Heart right ventricle (tissue), 16 donors: ENCODE measurements around the gene MTHFD2L. TPM values are rescaled to one million over a fixed set of nuclear protein-coding genes. Genes with fewer than 3 reads are reported as not detected.
A peak's percentile ranks its signal among the peaks of the same experiment; 100 is the strongest.

Experiments
- ATAC-seq, 8 donors: fragments of 200-7000 bp; cut with Tn5 transposase; one replicate each; pipeline ENCODE4 v1.9.1; 2020; ENCODE audit warnings: mild to moderate bottlenecking in 8 of 8, moderate library complexity in 8 of 8, moderate number of reproducible peaks in 1 of 8
- DNase-seq, 2 donors: peaks; one replicate each; pipeline ENCODE4 v3.0.0-alpha.2; 2020
- H3K27ac ChIP-seq, 10 donors: fragments of 200-600 bp; sonication (generic) in 2 of 10; one replicate each; pipeline versions ENCODE4 v1.5.0 to v1.8.0; 2020 to 2022; ENCODE audit warnings: mild to moderate bottlenecking in 3 of 10
- H3K27me3 ChIP-seq, 7 donors: fragments of 200-600 bp; one replicate each; pipeline ENCODE4 v1.8.0; 2021 to 2022; ENCODE audit warnings: mild to moderate bottlenecking in 2 of 7
- H3K36me3 ChIP-seq, 9 donors: fragments of 200-600 bp; sonication (generic) in 1 of 9; one replicate each; pipeline versions ENCODE4 v1.5.0 to v1.8.0; 2020 to 2022; ENCODE audit warnings: mild to moderate bottlenecking in 2 of 9
- H3K4me1 ChIP-seq, 9 donors: fragments of 200-600 bp; sonication (generic) in 1 of 9; one replicate each; pipeline versions ENCODE4 v1.5.0 to v1.8.0; 2020 to 2022; ENCODE audit warnings: mild to moderate bottlenecking in 4 of 9
- H3K4me3 ChIP-seq, 10 donors: fragments of 200-600 bp; sonication (generic) in 2 of 10; one replicate each; pipeline versions ENCODE4 v1.5.0 to v1.8.0; 2020 to 2022; ENCODE audit warnings: mild to moderate bottlenecking in 7 of 10, moderate library complexity in 2 of 10
- H3K9me3 ChIP-seq, 11 donors: fragments of 200-600 bp in 10 of 11; sonication (generic) in 2 of 11; one replicate each; pipeline versions ENCODE4 v1.5.0 to v1.8.0; 2013 to 2022; ENCODE audit warnings: mild to moderate bottlenecking in 2 of 11, control low read depth in 1 of 11, moderate library complexity in 1 of 11
- CTCF ChIP-seq, 9 donors: fragments of 200-600 bp; sonication (generic) in 2 of 9; IDR thresholded peaks; one replicate each; pipeline versions ENCODE4 v1.5.0 to v1.8.0; 2021 to 2022; ENCODE audit warnings: antibody characterized with exemption in 9 of 9, mild to moderate bottlenecking in 5 of 9, moderate library complexity in 1 of 9
- WGBS, 2 donors: extraction: QIAGEN DNeasy Blood & Tissue Kit; methylation state at CpG; one replicate each; pipeline ENCODE4 v1.1.7; 2013; ENCODE audit warnings: inconsistent platforms in 1 of 2; 5-methylcytosine and 5-hydroxymethylcytosine counted together
- intact Hi-C, 10 donors: fragments of 100-400 bp; cut with DNase I; formaldehyde crosslinking; loops; one replicate each; pipeline versions ENCODE4 v1.11.1 to v1.14.2; 2022
- long read RNA-seq, 3 donors: library from polyadenylated mRNA; unstranded; transcript quantifications; one replicate each; pipeline ENCODE4 v2.0.0, GENCODE V29; 2020 to 2021
- polyA plus RNA-seq, 2 donors: library from polyadenylated mRNA; stranded (reverse); fragments of 200-250 nt; gene quantifications; one replicate each; pipeline ENCODE4 v1.2.3, GENCODE V29; 2013
- total RNA-seq, 10 donors: library from RNA; stranded (reverse); fragmentation: NEBNext Ultra II Directional in 3 of 10; extraction: Animal tissue kit (Norgen Biotek cat#: 25700) in 3 of 10; gene quantifications; one replicate each; pipeline versions ENCODE4 v1.2.1 to v1.2.4, GENCODE V29; 2021 to 2023
- donor health status: Arrhythmogenic right ventricular cardiomyopathy.
- donor health status: ischemic (EF 13 %, LVEDD 7.1; RV severe dilation, severe dysfunction).
- donor health status: healthy with polysubstance abuse.
- donor health status: DM: no; HTN: yes; CAD: no.
- donor health status: DM: no; HTN: no; CAD: no.
- donor health status: ischemic (EF 25% LVEDD 6.9; RV normal size, moderate dysfunction).
- donor health status: ischemic (EF 25% LVEDD 5.7; RV mildly dilated, moderate dysfunction).
- donor health status: healthy.
- donor health status: DM: yes; HTN: yes; CAD: no.
- donor health status: Ischemic cardiomyopathy.
- donor health status: ischemic (EF 35%, LVEDD 5.7; RV mildly dilated, moderate dysfunction).
- donor health status: nonischemic (EF 11% LVEDD 7.7; RV severe dilation, severe dysfunction).
- donor health status: DM: yes; HTN: yes; CAD: no.
- donor health status: PGD.
- donor health status: ischemic (EF 29% LVEDD 5.4; RV normal size, mild dysfunction).
- donor health status: nonischemic (EF 23%, LVEDD 6.1; RV moderate dilation, normal function).

MTHFD2L gene
- total RNA-seq: 10 to 100 TPM in 8 of 10 donors, 1 to 10 TPM in 2; 8.1 to 19.3 (median 12.5) TPM
- polyA plus RNA-seq: 1 to 10 TPM; 5.7 to 9.7 TPM
- long read RNA-seq, donor 1, transcript MTHFD2L-208 (2 exons, 2,363 nt): major isoform, 10 of 13 reads
- long read RNA-seq, donor 1, partial matches to known transcripts: 0 of 13 reads
- long read RNA-seq, donor 1, other reads (novel, unspliced or antisense): 0 of 13 reads
- long read RNA-seq, donor 2, transcript MTHFD2L-208 (2 exons, 2,363 nt): major isoform, 7 of 13 reads
- long read RNA-seq, donor 2, partial matches to known transcripts: 0 of 13 reads
- long read RNA-seq, donor 2, other reads (novel, unspliced or antisense): 3 of 13 reads
- long read RNA-seq, donor 3, transcript MTHFD2L-208 (2 exons, 2,363 nt): major isoform, 11 of 36 reads
- long read RNA-seq, donor 3, transcript MTHFD2L-203 (8 exons, 2,354 nt): minor isoform, 9 of 36 reads
- long read RNA-seq, donor 3, partial matches to known transcripts: 2 of 36 reads
- long read RNA-seq, donor 3, other reads (novel, unspliced or antisense): 14 of 36 reads

GRCh38 chr4:74157561-74158465, at the start of gene MTHFD2L:
TSS of gene MTHFD2L (plus strand) at chr4:74158118. CDS start at chr4:74158139, 21 bp downstream.
- intact Hi-C loops: no loop called here
- Histone ChIP-seq H3K36me3 (peaks cover 0 to 29% (median 0%) of the 10 kb centered on the region in 9 donors), H3K4me1 (peaks cover 3 to 39% (median 25%) of the 10 kb centered on the region in 9 donors), H3K27me3 (no peaks in the 10 kb centered on the region), H3K27ac (peak within 1 kb of the TSS; percentile 83 to 96 (median 91)), H3K4me3 (peak within 1 kb of the TSS; percentile 45 to 69 (median 61)), H3K9me3 (no peaks in the 10 kb centered on the region)
- peak; percentile 94 to 95 for DNase-seq
- peak; percentile 99 to 100 (median 100) for ATAC-seq
- 0 to 1% methylated on average over 78 of the region's 78 CpGs for WGBS, 2 donors
- TF ChIP-seq CTCF (IDR thresholded peaks at IDR 0.05): peak in 2 of 9 donors; percentile 11 to 14

GRCh38 chr4:74108457-74109115, 49.3 kb upstream of the MTHFD2L start:
- no peak for TF ChIP-seq CTCF (IDR thresholded peaks at IDR 0.05)
- no peaks in the 10 kb centered on the region for H3K36me3 ChIP-seq
- peak in 1 of 8 donors; percentile 3 for ATAC-seq
- peak overlapping the region; percentile 54 to 87 (median 78) for H3K27ac ChIP-seq
- H3K4me1 ChIP-seq: peaks cover 9 to 74% (median 54%) of the 10 kb centered on the region in 9 donors
- no peaks in the 10 kb centered on the region for H3K9me3 ChIP-seq
- 98% methylated on average over 1 of the region's 1 CpG for WGBS, 2 donors
- DNase-seq: no peak
- no peak overlapping the region for H3K4me3 ChIP-seq
- H3K27me3 ChIP-seq: no peaks in the 10 kb centered on the region
- intact Hi-C loops: loop anchor here in 1 of 10 donors (10.0 kb wide), 1 partner anchor 74 kb away; the partner anchor contains the start of gene CXCL3

- peak in 1 of 2 donors; percentile 53 for DNase-seq
- no peaks in the 10 kb centered on the region for H3K27me3 ChIP-seq
- no peak for TF ChIP-seq CTCF (IDR thresholded peaks at IDR 0.05)
- H3K36me3 ChIP-seq: no peaks in the 10 kb centered on the region
- intact Hi-C loops: loop anchor here in 1 of 10 donors (10.0 kb wide), 1 partner anchor 74 kb away; the partner anchor contains the start of gene CXCL3
- H3K4me3 ChIP-seq: no peak overlapping the region
- no peaks in the 10 kb centered on the region for H3K9me3 ChIP-seq
- peaks cover 9 to 74% (median 50%) of the 10 kb centered on the region in 9 donors for H3K4me1 ChIP-seq
- WGBS, 2 donors: 36 to 44% methylated on average over 3 of the region's 3 CpGs
- H3K27ac ChIP-seq: peak overlapping the region; percentile 62 to 87 (median 78)
- peak; percentile 85 to 92 (median 90) for ATAC-seq
Observed at GRCh38 chr4:74109116-74109869, 48.6 kb upstream of the MTHFD2L start.
